Esophagus squamous epithelium (tissue), 5 donors: Measurements from ENCODE around the gene POLR1B. TPM values are rescaled to one million over a fixed set of nuclear protein-coding genes. Genes with fewer than 3 reads are reported as not detected.
A peak's percentile ranks its signal among the peaks of the same experiment; 100 is the strongest.

Experiments used
- DNase-seq: peaks from one replicate; lab custom pipeline; 2025; lab: John Stamatoyannopoulos, UW
- H3K27ac ChIP-seq, 4 donors: fragments of 200-600 bp; sonication (generic); one replicate each; pipeline ENCODE4 v1.5.1; 2016 to 2019; ENCODE audit warnings: mild to moderate bottlenecking in 1 of 4
- H3K27me3 ChIP-seq, 4 donors: fragments of 200-600 bp; sonication (generic); 1 replicate in 3 of 4; 2 replicates in 1 of 4; pipeline versions ENCODE4 v1.5.1 to v1.6.0; 2017 to 2021; ENCODE audit warnings: antibody characterized with exemption in 1 of 4
- H3K36me3 ChIP-seq, 3 donors: fragments of 200-600 bp; sonication (generic); one replicate each; pipeline ENCODE4 v1.5.1; 2016 to 2019
- H3K4me1 ChIP-seq, 3 donors: fragments of 200-600 bp; sonication (generic); one replicate each; pipeline ENCODE4 v1.5.1; 2017 to 2019
- H3K4me3 ChIP-seq, 4 donors: fragments of 200-600 bp; sonication (generic); 1 replicate in 3 of 4; 2 replicates in 1 of 4; pipeline ENCODE4 v1.5.1; 2016 to 2019; ENCODE audit warnings: mild to moderate bottlenecking in 2 of 4, moderate library complexity in 1 of 4
- H3K9me3 ChIP-seq, 3 donors: fragments of 200-600 bp; sonication (generic); one replicate each; pipeline ENCODE4 v1.5.1; 2016 to 2019
- POLR2A ChIP-seq, 4 donors: fragments of 450-650 bp; IDR thresholded peaks; one replicate each; pipeline ENCODE4 v1.6.1; 2017; ENCODE audit warnings: antibody characterized with exemption in 4 of 4, mild to moderate bottlenecking in 4 of 4, moderate library complexity in 3 of 4
- WGBS, 2 donors: methylation state at CpG; one replicate each; pipeline ENCODE4 v1.1.5; 2018; 5-methylcytosine and 5-hydroxymethylcytosine counted together
- intact Hi-C: fragments of 100-400 bp; cut with DNase I; formaldehyde crosslinking; loops from one replicate; pipeline ENCODE4 v1.15.0; 2022
- total RNA-seq, 4 donors: library from RNA; depleted of rRNA; stranded (reverse); fragments of >200 nt; gene quantifications; one replicate each; pipeline ENCODE4 v1.1.0, GENCODE V29; 2016
- TF ChIP-seq, protein P1 (sequence below), 6 experiments: fragments of 450-650 bp in 4 of 6; fragments of 200-600 bp in 2 of 6; sonication (generic) in 2 of 6; IDR thresholded peaks; one replicate each; pipeline ENCODE4 v1.5.1; 2016 to 2019; ENCODE audit warnings: antibody characterized with exemption in 6 of 6, mild to moderate bottlenecking in 4 of 6, moderate library complexity in 4 of 6
- donor health status: DM: yes; HTN: yes; CAD: no.

POLR1B gene
- total RNA-seq, 4 donors from 2014 or later, result 16.7 to 31.3 (median 21.1) TPM

GRCh38 chr2:112572005-112572404 lies 29.7 kb downstream of the POLR1B start:
- Histone ChIP-seq H3K9me3 (no peaks in the 10 kb centered on the region), H3K4me1 (no peaks in the 10 kb centered on the region), H3K27me3 (no peaks in the 10 kb centered on the region), H3K36me3 (peaks cover 4 to 100% (median 42%) of the 10 kb centered on the region in 3 donors), H3K4me3 (no peak overlapping the region), H3K27ac (no peak overlapping the region)
- intact Hi-C loops, result no loop called here
- no peak for DNase-seq
- TF ChIP-seq, protein P1, sequence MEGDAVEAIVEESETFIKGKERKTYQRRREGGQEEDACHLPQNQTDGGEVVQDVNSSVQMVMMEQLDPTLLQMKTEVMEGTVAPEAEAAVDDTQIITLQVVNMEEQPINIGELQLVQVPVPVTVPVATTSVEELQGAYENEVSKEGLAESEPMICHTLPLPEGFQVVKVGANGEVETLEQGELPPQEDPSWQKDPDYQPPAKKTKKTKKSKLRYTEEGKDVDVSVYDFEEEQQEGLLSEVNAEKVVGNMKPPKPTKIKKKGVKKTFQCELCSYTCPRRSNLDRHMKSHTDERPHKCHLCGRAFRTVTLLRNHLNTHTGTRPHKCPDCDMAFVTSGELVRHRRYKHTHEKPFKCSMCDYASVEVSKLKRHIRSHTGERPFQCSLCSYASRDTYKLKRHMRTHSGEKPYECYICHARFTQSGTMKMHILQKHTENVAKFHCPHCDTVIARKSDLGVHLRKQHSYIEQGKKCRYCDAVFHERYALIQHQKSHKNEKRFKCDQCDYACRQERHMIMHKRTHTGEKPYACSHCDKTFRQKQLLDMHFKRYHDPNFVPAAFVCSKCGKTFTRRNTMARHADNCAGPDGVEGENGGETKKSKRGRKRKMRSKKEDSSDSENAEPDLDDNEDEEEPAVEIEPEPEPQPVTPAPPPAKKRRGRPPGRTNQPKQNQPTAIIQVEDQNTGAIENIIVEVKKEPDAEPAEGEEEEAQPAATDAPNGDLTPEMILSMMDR (IDR thresholded peaks at IDR 0.05), result no peak
- TF ChIP-seq POLR2A (IDR thresholded peaks at IDR 0.05), result no peak
- 76 to 85% methylated on average over 7 of the region's 7 CpGs for WGBS, 2 donors

DNA sequence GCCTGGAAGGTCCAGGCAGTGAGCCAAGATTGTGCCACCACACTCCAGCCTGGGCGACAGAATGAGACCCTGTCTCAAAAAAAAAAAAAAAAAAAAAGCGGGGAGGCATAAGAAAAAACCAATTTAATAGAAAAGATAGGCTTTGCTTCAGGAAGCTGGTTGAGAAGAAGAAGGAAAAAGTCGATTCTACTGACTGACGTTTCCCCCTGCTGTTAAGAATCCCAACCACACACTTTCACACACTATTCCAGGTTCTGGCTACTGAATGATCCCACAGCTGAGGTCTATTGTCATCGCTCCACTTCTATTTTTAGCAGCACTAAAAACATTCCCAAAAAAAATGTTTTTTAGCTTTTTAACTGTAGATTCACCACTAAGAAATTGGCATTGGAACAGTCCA lies 35.5 kb downstream of the POLR1B start:
- TF ChIP-seq POLR2A (IDR thresholded peaks at IDR 0.05), result no peak
- TF ChIP-seq, protein P1 (IDR thresholded peaks at IDR 0.05), result no peak
- Histone ChIP-seq H3K4me1 (peaks cover 0 to 13% (median 0%) of the 10 kb centered on the region in 3 donors), H3K9me3 (no peaks in the 10 kb centered on the region), H3K36me3 (peaks cover 0 to 47% (median 20%) of the 10 kb centered on the region in 3 donors), H3K27ac (no peak overlapping the region), H3K27me3 (no peaks in the 10 kb centered on the region), H3K4me3 (no peak overlapping the region)
- intact Hi-C loops, result no loop called here
- WGBS, 2 donors, result 65 to 70% methylated on average over 5 of the region's 5 CpGs
- no peak for DNase-seq

GRCh38 chr2:112579241-112579640 lies 37.0 kb downstream of the POLR1B start:
- no peak overlapping the region for H3K27ac ChIP-seq
- TF ChIP-seq POLR2A (IDR thresholded peaks at IDR 0.05), result no peak
- TF ChIP-seq, protein P1 (IDR thresholded peaks at IDR 0.05), result peak in 1 of 6 experiments; percentile 29
- peaks cover 0 to 32% (median 13%) of the 10 kb centered on the region in 3 donors for H3K36me3 ChIP-seq
- intact Hi-C loops, result no loop called here
- H3K4me3 ChIP-seq, result no peak overlapping the region
- peaks cover 0 to 24% (median 9%) of the 10 kb centered on the region in 3 donors for H3K4me1 ChIP-seq
- H3K9me3 ChIP-seq, result no peaks in the 10 kb centered on the region
- DNase-seq, result no peak
- H3K27me3 ChIP-seq, result no peaks in the 10 kb centered on the region

DNA sequence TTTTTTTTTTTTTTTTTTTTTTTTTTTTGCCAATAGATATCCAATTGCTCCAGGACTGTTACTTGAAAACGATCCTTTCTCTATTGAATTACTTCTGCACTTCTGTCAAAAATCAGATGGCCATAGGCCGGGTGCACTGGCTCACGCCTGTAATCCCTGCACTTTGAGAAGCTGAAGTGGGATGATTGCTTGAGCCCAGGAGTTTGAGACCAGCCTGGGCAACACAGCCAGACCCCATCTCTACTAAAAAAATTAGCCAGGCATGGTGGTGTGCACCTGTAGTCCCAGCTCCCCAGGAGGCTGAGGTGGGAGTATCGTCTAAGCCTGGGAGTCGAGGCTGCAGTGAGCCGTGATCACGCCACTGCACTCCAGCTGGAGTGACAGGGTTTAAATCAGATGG lies 37.8 kb downstream of the POLR1B start:
- H3K4me3 ChIP-seq, result no peak overlapping the region
- intact Hi-C loops, result no loop called here
- DNase-seq, result no peak
- TF ChIP-seq POLR2A (IDR thresholded peaks at IDR 0.05), result no peak
- TF ChIP-seq, protein P1 (IDR thresholded peaks at IDR 0.05), result no peak
- H3K36me3 ChIP-seq, result peaks cover 0 to 24% (median 8%) of the 10 kb centered on the region in 3 donors
- peaks cover 2 to 28% (median 11%) of the 10 kb centered on the region in 3 donors for H3K4me1 ChIP-seq
- H3K27ac ChIP-seq, result no peak overlapping the region
- no peaks in the 10 kb centered on the region for H3K27me3 ChIP-seq
- WGBS, 2 donors, result 93 to 100% methylated on average over 5 to 6 of the region's 7 CpGs
- H3K9me3 ChIP-seq, result no peaks in the 10 kb centered on the region

DNA sequence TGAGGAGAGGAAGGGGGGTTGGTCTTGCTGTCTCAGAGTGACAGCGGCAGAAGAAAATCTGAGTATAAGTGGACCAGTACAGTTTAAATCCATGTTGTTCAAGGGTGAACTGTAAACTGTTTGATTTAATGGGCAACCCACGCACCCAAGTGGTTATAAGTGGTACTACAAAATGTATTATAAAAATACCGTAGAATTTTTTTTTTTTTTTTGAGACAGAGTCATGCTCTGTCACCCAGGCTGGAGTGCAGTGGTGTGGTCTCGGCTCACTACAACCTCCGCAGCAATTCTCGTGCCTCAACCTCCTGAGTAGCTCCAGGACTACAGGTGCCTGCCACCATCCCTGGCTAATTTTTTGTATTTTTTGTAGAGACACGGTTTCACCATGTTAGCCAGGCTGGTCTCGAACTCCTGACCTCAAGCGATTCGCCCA lies 40.1 kb downstream of the POLR1B start:
- DNase-seq, result no peak
- Histone ChIP-seq H3K27me3 (no peaks in the 10 kb centered on the region), H3K27ac (no peak overlapping the region), H3K36me3 (peaks cover 0 to 15% (median 0%) of the 10 kb centered on the region in 3 donors), H3K4me3 (no peak overlapping the region), H3K4me1 (peaks cover 4 to 47% (median 19%) of the 10 kb centered on the region in 3 donors), H3K9me3 (no peaks in the 10 kb centered on the region)
- intact Hi-C loops, result no loop called here
- WGBS, 2 donors, result 19 to 37% methylated on average over 8 to 10 of the region's 10 CpGs
- TF ChIP-seq POLR2A (IDR thresholded peaks at IDR 0.05), result no peak
- TF ChIP-seq, protein P1 (IDR thresholded peaks at IDR 0.05), result peak; percentile 55 to 73 (median 70)
